ENCODE measurements around the gene COASY. TPM values are rescaled to one million over a fixed set of nuclear protein-coding genes. Genes with fewer than 3 reads are reported as not detected.
A peak's percentile ranks its signal among the peaks of the same experiment; 100 is the strongest.

The COASY gene
- total RNA-seq, result 10 to 100 TPM; 42.1 to 95.4 (median 80.2) TPM

DNA sequence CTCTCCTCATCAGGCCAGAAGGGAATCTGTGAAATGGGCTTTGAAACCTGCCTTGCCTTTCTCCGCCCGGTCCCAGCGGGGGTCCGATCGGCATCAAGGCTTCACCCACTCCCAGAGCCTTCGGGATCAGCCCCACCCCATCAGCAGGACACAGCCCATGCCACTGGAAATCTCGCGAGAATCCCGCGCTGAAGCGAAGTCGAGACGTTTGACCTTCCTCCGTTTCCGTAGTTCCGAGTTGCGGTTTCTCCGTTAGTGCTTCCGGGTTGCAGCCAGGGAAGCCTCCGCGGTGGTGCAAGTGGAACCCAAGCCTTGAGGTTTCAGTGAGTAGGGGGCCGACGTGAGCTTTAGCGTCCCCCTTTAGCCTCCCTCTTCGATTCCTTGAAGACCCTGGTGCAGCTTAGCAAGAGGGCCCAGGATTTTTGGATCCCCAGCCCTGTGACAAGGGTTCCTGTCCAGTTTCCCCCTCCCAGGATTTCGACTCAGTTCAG lies at the start of gene COASY:
COASY (plus strand) TSS at position 252 of the 491 bp plus-strand sequence. CDS start 475 bp downstream, outside the sequence.
- DNase-seq, result peak; percentile 94 to 98 (median 95)
- peak within 1 kb of the TSS; percentile 80 to 86 (median 84) for H3K27ac ChIP-seq
- H3K36me3 ChIP-seq, result peaks cover 0 to 27% (median 0%) of the 10 kb centered on the region in 3 donors
- H3K4me1 ChIP-seq, result peaks cover 0 to 36% (median 25%) of the 10 kb centered on the region in 4 donors
- no peaks in the 10 kb centered on the region for H3K27me3 ChIP-seq
- no peaks in the 10 kb centered on the region for H3K9me3 ChIP-seq
- peak within 1 kb of the TSS; percentile 68 to 86 (median 76) for H3K4me3 ChIP-seq
- TF ChIP-seq, protein P1, sequence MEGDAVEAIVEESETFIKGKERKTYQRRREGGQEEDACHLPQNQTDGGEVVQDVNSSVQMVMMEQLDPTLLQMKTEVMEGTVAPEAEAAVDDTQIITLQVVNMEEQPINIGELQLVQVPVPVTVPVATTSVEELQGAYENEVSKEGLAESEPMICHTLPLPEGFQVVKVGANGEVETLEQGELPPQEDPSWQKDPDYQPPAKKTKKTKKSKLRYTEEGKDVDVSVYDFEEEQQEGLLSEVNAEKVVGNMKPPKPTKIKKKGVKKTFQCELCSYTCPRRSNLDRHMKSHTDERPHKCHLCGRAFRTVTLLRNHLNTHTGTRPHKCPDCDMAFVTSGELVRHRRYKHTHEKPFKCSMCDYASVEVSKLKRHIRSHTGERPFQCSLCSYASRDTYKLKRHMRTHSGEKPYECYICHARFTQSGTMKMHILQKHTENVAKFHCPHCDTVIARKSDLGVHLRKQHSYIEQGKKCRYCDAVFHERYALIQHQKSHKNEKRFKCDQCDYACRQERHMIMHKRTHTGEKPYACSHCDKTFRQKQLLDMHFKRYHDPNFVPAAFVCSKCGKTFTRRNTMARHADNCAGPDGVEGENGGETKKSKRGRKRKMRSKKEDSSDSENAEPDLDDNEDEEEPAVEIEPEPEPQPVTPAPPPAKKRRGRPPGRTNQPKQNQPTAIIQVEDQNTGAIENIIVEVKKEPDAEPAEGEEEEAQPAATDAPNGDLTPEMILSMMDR (IDR thresholded peaks at IDR 0.05), result no peak
- peak; percentile 57 to 61 for TF ChIP-seq POLR2A (IDR thresholded peaks at IDR 0.05)

DNA sequence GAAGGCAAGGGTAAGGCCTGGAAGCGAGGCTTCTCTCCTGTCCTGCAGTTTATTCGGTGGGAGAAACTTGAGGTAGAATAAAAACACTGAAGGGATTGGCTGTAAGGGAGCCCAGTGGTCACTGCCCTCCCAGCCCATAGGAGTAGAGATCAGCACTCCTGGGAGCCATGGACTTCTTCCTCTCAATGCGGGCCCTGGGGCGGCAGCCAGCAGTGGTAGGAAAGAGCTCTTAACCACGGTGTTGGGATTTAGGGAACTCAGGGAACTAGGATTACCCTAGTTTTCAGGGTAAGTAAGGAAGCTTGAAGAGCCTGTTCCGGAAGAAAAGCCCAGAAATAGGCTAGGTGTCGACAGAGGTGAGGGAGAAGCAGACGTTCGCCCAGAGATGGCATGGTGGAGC lies 49.7 kb upstream of the COASY start:
- Histone ChIP-seq H3K27me3 (no peaks in the 10 kb centered on the region), H3K27ac (peak overlapping the region; percentile 11 to 38 (median 31)), H3K4me3 (no peak overlapping the region), H3K4me1 (peaks cover 0 to 15% (median 0%) of the 10 kb centered on the region in 4 donors), H3K36me3 (peaks cover 0 to 57% (median 0%) of the 10 kb centered on the region in 3 donors), H3K9me3 (no peaks in the 10 kb centered on the region)
- TF ChIP-seq POLR2A (IDR thresholded peaks at IDR 0.05), result no peak
- TF ChIP-seq, protein P1 (IDR thresholded peaks at IDR 0.05), result no peak
- no peak for DNase-seq

DNA sequence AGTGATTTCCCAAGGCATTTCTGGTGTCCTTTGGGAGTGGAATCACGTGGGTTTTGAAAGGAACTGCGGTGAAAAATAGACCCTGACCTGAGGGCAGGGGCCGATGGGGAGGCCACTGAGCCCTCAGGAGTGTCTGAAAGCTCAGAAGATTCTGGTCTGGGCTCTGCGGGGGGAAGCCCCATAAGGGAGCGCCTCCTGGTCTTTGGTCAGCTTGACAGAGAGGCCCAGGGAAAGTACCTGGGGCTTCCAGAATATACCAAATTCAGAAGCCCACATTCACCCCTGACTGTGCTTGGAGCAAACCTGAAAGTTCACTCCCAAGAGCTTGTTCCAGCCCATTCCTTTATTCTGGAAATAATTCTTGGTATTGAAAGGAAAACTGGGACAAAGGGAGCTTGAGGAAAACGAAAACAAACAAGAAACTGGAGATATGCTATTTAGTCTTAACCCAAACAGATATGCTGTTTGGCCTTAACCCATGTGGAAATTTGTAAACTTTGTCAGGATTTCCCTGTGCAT lies 49.2 kb upstream of the COASY start:
- TF ChIP-seq, protein P1 (IDR thresholded peaks at IDR 0.05), result no peak
- TF ChIP-seq POLR2A (IDR thresholded peaks at IDR 0.05), result no peak
- no peak for DNase-seq

DNA sequence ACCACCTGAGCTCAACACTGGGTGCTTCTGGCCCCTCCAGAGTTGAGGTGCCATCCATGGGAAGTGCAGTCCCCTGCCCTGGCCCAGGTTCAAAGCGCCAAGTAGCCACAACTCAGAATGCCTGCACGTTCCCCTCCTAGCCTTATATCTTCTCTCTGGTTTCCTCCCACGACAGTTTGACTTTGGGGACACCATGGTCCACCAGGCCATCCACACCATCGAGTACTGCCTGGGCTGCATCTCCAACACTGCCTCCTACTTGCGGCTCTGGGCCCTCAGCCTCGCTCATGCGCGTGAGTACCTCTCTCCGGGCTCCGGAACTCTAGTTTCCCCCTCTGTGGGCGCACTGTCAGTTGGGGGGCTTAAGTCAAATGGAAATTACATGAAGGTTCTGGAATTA lies 48.3 kb upstream of the COASY start:
- H3K27me3 ChIP-seq, result no peaks in the 10 kb centered on the region
- peaks cover 0 to 43% (median 0%) of the 10 kb centered on the region in 3 donors for H3K36me3 ChIP-seq
- H3K9me3 ChIP-seq, result no peaks in the 10 kb centered on the region
- H3K4me3 ChIP-seq, result no peak overlapping the region
- peaks cover 0 to 29% (median 3%) of the 10 kb centered on the region in 4 donors for H3K4me1 ChIP-seq
- DNase-seq, result no peak
- no peak for TF ChIP-seq POLR2A (IDR thresholded peaks at IDR 0.05)
- TF ChIP-seq, protein P1 (IDR thresholded peaks at IDR 0.05), result no peak
- peak overlapping the region in 3 of 4 donors; percentile 37 to 51 (median 38) for H3K27ac ChIP-seq

More for the DNA sequence above, 49.2 kb upstream of the COASY start:
- H3K4me1 ChIP-seq, result peaks cover 0 to 20% (median under 1%) of the 10 kb centered on the region in 4 donors
- H3K27ac ChIP-seq, result peak overlapping the region; percentile 11 to 38 (median 31)
- peaks cover 0 to 52% (median 0%) of the 10 kb centered on the region in 3 donors for H3K36me3 ChIP-seq
- H3K4me3 ChIP-seq, result no peak overlapping the region
- no peaks in the 10 kb centered on the region for H3K9me3 ChIP-seq
- H3K27me3 ChIP-seq, result no peaks in the 10 kb centered on the region

DNA sequence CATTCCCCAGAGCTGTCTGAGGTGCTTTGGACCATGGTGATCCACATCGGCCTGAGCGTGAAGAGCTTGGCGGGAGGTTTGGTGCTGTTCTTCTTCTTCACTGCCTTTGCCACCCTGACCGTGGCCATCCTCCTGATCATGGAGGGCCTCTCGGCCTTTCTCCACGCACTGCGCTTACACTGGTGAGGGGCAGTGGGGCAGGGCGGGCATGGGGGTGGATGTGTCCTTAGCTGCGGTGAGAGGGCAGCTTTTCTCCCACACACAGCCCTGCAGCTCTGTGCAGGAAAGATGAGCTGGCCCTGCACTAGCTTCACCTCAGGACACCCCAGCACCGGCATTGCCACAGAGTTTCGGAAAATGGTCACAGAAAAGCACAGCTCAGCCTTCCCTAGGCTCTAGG lies 47.7 kb upstream of the COASY start:
- H3K4me3 ChIP-seq, result no peak overlapping the region
- no peaks in the 10 kb centered on the region for H3K27me3 ChIP-seq
- H3K4me1 ChIP-seq, result peaks cover 0 to 31% (median 5%) of the 10 kb centered on the region in 4 donors
- no peaks in the 10 kb centered on the region for H3K9me3 ChIP-seq
- peak overlapping the region in 1 of 4 donors; percentile 51 for H3K27ac ChIP-seq
- peaks cover 0 to 37% (median 0%) of the 10 kb centered on the region in 3 donors for H3K36me3 ChIP-seq
- TF ChIP-seq POLR2A (IDR thresholded peaks at IDR 0.05), result no peak
- TF ChIP-seq, protein P1 (IDR thresholded peaks at IDR 0.05), result no peak
- DNase-seq, result no peak
